IMR-90 (cell line): Measurements from ENCODE around the gene FNDC4. TPM values are rescaled to one million over a fixed set of nuclear protein-coding genes. Genes with fewer than 3 reads are reported as not detected.

ENCODE experiments used
- ATAC-seq: fragments of 200-7000 bp; cut with Tn5 transposase; 2 replicates; pipeline ENCODE4 v1.9.1; 2020; ENCODE audit warnings: low read depth, mild to moderate bottlenecking, moderate library complexity
- BruUV-seq: library from RNA; stranded (reverse); fragments of 400-500 nt; replicated peaks from 2 replicates; lab custom pipeline; 2021; lab: Mats Ljungman, UMichigan
- CTCF ChIA-PET: fragments of 300-600 bp; formaldehyde crosslinking; extraction: SDS; loops from one replicate; lab custom pipeline; 2021; ENCODE audit warnings: antibody characterized with exemption; lab: Yijun Ruan, JAX
- POLR2A ChIA-PET: fragments of 300-600 bp; sonication (Branson Sonifier 250); formaldehyde crosslinking; loops from one replicate; lab custom pipeline; 2022; ENCODE audit warnings: antibody characterized with exemption; ENCODE audit not compliant: unreplicated experiment; lab: Charles Lee
- DNase-seq: peaks from one replicate; pipeline ENCODE4 v3.0.0; 2013
- H2AFZ ChIP-seq: replicated peaks from 2 replicates; pipeline ENCODE3; 2013; ENCODE audit warnings: low read length, mild to moderate bottlenecking; ENCODE audit not compliant: poor library complexity
- H2AK5ac ChIP-seq: 2 replicates; pipeline ENCODE4 v1.6.1; 2013; ENCODE audit warnings: low read depth, low read length, inconsistent platforms
- H2AK9ac ChIP-seq: replicated peaks from 2 replicates; pipeline ENCODE3; 2013; ENCODE audit warnings: mild to moderate bottlenecking, low read depth, low read length, moderate library complexity; ENCODE audit not compliant: poor library complexity
- H2BK120ac ChIP-seq: 2 replicates; pipeline ENCODE4 v1.6.1; 2013; ENCODE audit warnings: low read depth, low read length, inconsistent platforms
- H2BK15ac ChIP-seq: 3 replicates; pipeline ENCODE4 v1.6.1; 2013; ENCODE audit warnings: low read depth, low read length, inconsistent platforms
- H2BK20ac ChIP-seq: 2 replicates; pipeline ENCODE4 v1.6.1; 2013; ENCODE audit warnings: low read depth, mild to moderate bottlenecking, inconsistent platforms, low read length, moderate library complexity
- H2BK5ac ChIP-seq: 2 replicates; pipeline ENCODE4 v1.6.1; 2013; ENCODE audit warnings: mild to moderate bottlenecking, low read depth, low read length, inconsistent platforms; ENCODE audit not compliant: poor library complexity, severe bottlenecking
- H3K14ac ChIP-seq: replicated peaks from 2 replicates; pipeline ENCODE4 v1.6.1; 2013; ENCODE audit warnings: low read depth, low read length, inconsistent platforms
- H3K18ac ChIP-seq: 2 replicates; pipeline ENCODE4 v1.6.1; 2013; ENCODE audit warnings: low read depth, low read length, control low read depth
- H3K23ac ChIP-seq: 2 replicates; pipeline ENCODE4 v1.6.1; 2013; ENCODE audit warnings: low read depth, low read length, inconsistent platforms
- H3K27ac ChIP-seq: 2 replicates; pipeline ENCODE4 v1.5.1; 2013; ENCODE audit warnings: mild to moderate bottlenecking, control low read depth, low read length; ENCODE audit not compliant: insufficient read depth
- H3K27me3 ChIP-seq: 2 replicates; pipeline ENCODE4 v1.6.1; 2013; ENCODE audit warnings: low read length; ENCODE audit not compliant: control insufficient read depth, insufficient read depth
- H3K36me3 ChIP-seq: 2 replicates; pipeline ENCODE4 v1.6.1; 2013; ENCODE audit warnings: low read length, mixed read lengths; ENCODE audit not compliant: control insufficient read depth, insufficient read depth
- H3K4ac ChIP-seq: 2 replicates; pipeline ENCODE4 v1.6.1; 2013; ENCODE audit warnings: low read depth, low read length, inconsistent platforms
- H3K4me1 ChIP-seq: 2 replicates; pipeline ENCODE4 v1.6.1; 2013; ENCODE audit warnings: low read length, mixed read lengths; ENCODE audit not compliant: control insufficient read depth, insufficient read depth
- H3K4me2 ChIP-seq: 2 replicates; pipeline ENCODE4 v1.6.1; 2013; ENCODE audit warnings: low read depth, mild to moderate bottlenecking, control low read depth, low read length, moderate library complexity
- H3K4me3 ChIP-seq: 2 replicates; pipeline ENCODE4 v1.5.1; 2013; ENCODE audit warnings: low read depth, mild to moderate bottlenecking, control low read depth, low read length, moderate library complexity; ENCODE audit not compliant: insufficient read depth
- H3K56ac ChIP-seq: 2 replicates; pipeline ENCODE4 v1.6.1; 2013; ENCODE audit warnings: low read length, inconsistent platforms; ENCODE audit not compliant: insufficient read depth; ENCODE audit errors: extremely low read depth
- H3K79me1 ChIP-seq, 2 experiments: 2 replicates each; pipeline ENCODE4 v1.6.1; 2013; ENCODE audit warnings: low read length in 2 of 2, inconsistent platforms in 1 of 2, low read depth in 1 of 2
- H3K9ac ChIP-seq: 2 replicates; pipeline ENCODE4 v1.6.1; 2013; ENCODE audit warnings: low read depth, low read length, control low read depth
- H3K9me1 ChIP-seq: 2 replicates; pipeline ENCODE4 v1.6.1; 2013; ENCODE audit warnings: low read length, inconsistent platforms; ENCODE audit not compliant: insufficient read depth
- H3K9me3 ChIP-seq: 2 replicates; pipeline ENCODE4 v1.6.1; 2013; ENCODE audit warnings: low read length; ENCODE audit not compliant: control insufficient read depth, insufficient read depth
- H4K20me1 ChIP-seq: 2 replicates; pipeline ENCODE4 v1.6.1; 2013; ENCODE audit warnings: low read length, inconsistent platforms; ENCODE audit not compliant: insufficient read depth
- H4K5ac ChIP-seq: 2 replicates; pipeline ENCODE4 v1.6.1; 2013; ENCODE audit warnings: mild to moderate bottlenecking, low read depth, low read length, control low read depth
- H4K8ac ChIP-seq, 2 experiments: 2 replicates each; pipeline ENCODE4 v1.6.1; 2013; ENCODE audit warnings: low read depth in 2 of 2, low read length in 2 of 2, control low read depth in 1 of 2, inconsistent platforms in 1 of 2
- H4K91ac ChIP-seq: 2 replicates; pipeline ENCODE4 v1.6.1; 2013; ENCODE audit warnings: low read depth, low read length, inconsistent platforms; ENCODE audit not compliant: insufficient read depth
- BHLHE40 ChIP-seq: fragments of 150-350 bp; IDR thresholded peaks from 2 replicates; pipeline ENCODE4 v1.6.1; 2016; ENCODE audit warnings: mild to moderate bottlenecking, low read depth, low read length
- CEBPB ChIP-seq: IDR thresholded peaks from 2 replicates; pipeline ENCODE4 v1.6.1; 2012; ENCODE audit warnings: low read depth, low read length, improper control_type of control experiment
- CHD1 ChIP-seq: IDR thresholded peaks from 2 replicates; pipeline ENCODE4 v1.6.1; 2012; ENCODE audit warnings: low read depth, low read length, improper control_type of control experiment
- FOS ChIP-seq: fragments of 150-350 bp; IDR thresholded peaks from 2 replicates; pipeline ENCODE4 v1.6.1; 2016; ENCODE audit warnings: low read depth, low read length
- MAFK ChIP-seq: IDR thresholded peaks from 2 replicates; pipeline ENCODE4 v1.6.1; 2012; ENCODE audit warnings: low read depth, low read length, improper control_type of control experiment
- MAZ ChIP-seq: IDR thresholded peaks from 2 replicates; pipeline ENCODE4 v1.6.1; 2012; ENCODE audit warnings: low read depth, mild to moderate bottlenecking, low read length, improper control_type of control experiment, moderate library complexity, borderline replicate concordance
- MXI1 ChIP-seq: IDR thresholded peaks from 2 replicates; pipeline ENCODE4 v1.6.1; 2012; ENCODE audit warnings: low read depth, mild to moderate bottlenecking, low read length, moderate library complexity, borderline replicate concordance
- NFE2L2 ChIP-seq: fragments of 150-350 bp; IDR thresholded peaks from 2 replicates; pipeline ENCODE4 v1.6.1; 2016; ENCODE audit warnings: low read depth, mild to moderate bottlenecking, low read length
- POLR2A ChIP-seq: IDR thresholded peaks from 2 replicates; pipeline ENCODE4 v1.6.1; 2012; ENCODE audit warnings: mild to moderate bottlenecking, low read depth, low read length
- RAD21 ChIP-seq: IDR thresholded peaks from 2 replicates; pipeline ENCODE4 v1.6.1; 2012; ENCODE audit warnings: low read length, improper control_type of control experiment
- RCOR1 ChIP-seq: IDR thresholded peaks from 2 replicates; pipeline ENCODE4 v1.6.1; 2012; ENCODE audit warnings: mild to moderate bottlenecking, low read length, improper control_type of control experiment; ENCODE audit not compliant: insufficient replicate concordance
- RFX5 ChIP-seq: IDR thresholded peaks from 2 replicates; pipeline ENCODE4 v1.8.0; 2012; ENCODE audit warnings: low read depth, mild to moderate bottlenecking, low read length, moderate library complexity
- SMC3 ChIP-seq: fragments of 150-350 bp; IDR thresholded peaks from 2 replicates; pipeline ENCODE4 v1.6.1; 2016; ENCODE audit warnings: low read depth, mild to moderate bottlenecking, antibody characterized with exemption, low read length, moderate library complexity
- USF2 ChIP-seq: fragments of 150-350 bp; IDR thresholded peaks from 2 replicates; pipeline ENCODE4 v1.6.1; 2017; ENCODE audit warnings: mild to moderate bottlenecking, antibody characterized with exemption, low read length, low read depth
- WGBS, 2 experiments: methylation state at CpG; one replicate each; pipeline versions ENCODE4 v1.1.5 to v1.1.7; 2013; ENCODE audit warnings: missing lambda C conversion rate in 2 of 2; ENCODE audit not compliant: insufficient read length in 1 of 2; ENCODE audit errors: extremely low coverage in 2 of 2; 5-methylcytosine and 5-hydroxymethylcytosine counted together
- dilution Hi-C: fragments of 300-500 bp; cut with HindIII; formaldehyde crosslinking; loops from one replicate; pipeline ENCODE4 v1.14.3; 2018; ENCODE audit warnings: low sequenced_read_pairs; ENCODE audit not compliant: unreplicated experiment
- in situ Hi-C: fragments of 300-500 bp; cut with MboI; formaldehyde crosslinking; loops from 3 replicates; pipeline ENCODE4 v1.14.3; 2019; ENCODE audit warnings: low sequenced_read_pairs, inconsistent platforms, mixed read lengths
- intact Hi-C: fragments of 100-400 bp; cut with micrococcal nuclease; formaldehyde crosslinking; loops from 2 replicates; pipeline ENCODE4 v1.10.0; 2022
- polyA plus RNA-seq, 3 experiments: library from polyadenylated mRNA; depleted of rRNA; stranded (reverse); fragments of >200 nt; gene quantifications; 2 replicates each; pipeline ENCODE4 v1.2.3, GENCODE V29; 2012; ENCODE audit warnings: low replicate concordance in 1 of 3
- total RNA-seq: library from RNA; depleted of rRNA; stranded (reverse); fragments of >200 nt; gene quantifications from 2 replicates; pipeline ENCODE4 v1.2.3, GENCODE V29; 2012
- TF ChIP-seq, protein P1 (sequence below): conservative IDR thresholded peaks from 2 replicates; pipeline ENCODE4 v1.5.1; 2012; ENCODE audit warnings: mild to moderate bottlenecking, low read depth, low read length, improper control_type of control experiment

Gene FNDC4
- total and polyA plus RNA-seq, 2 of the 4 experiments (the other 2 are of a cell fraction), result 7.3 to 11.1 TPM

DNA sequence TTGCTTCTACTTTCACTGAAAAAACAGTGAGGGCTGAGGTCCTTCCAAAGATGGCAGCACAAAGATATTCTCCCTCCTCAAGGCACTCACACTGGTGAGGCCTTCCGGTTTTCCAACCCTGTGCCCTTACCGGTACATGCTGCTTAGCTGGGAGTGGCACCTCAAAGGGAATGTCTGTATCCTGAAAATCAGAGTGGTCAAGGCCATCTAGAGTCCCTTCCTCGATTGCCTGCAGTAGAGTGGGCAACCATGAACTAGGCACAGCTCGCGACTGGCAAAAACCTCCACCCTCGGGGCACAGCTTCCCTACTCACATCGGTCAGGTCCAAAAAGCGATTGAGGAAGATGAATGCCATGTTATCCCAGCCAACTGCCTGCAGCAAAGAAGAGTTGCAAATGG is 49.4 kb downstream of the FNDC4 start:
- Histone ChIP-seq H4K5ac (no peak overlapping the region), H4K91ac (no peak overlapping the region), H2AK9ac (no peak overlapping the region), H3K36me3 (peaks cover 43% of the 10 kb centered on the region), H3K9ac (no peak overlapping the region), H3K18ac (no peak overlapping the region), H3K23ac (no peak overlapping the region), H2AFZ (no peak overlapping the region), H3K4me2 (no peak overlapping the region), H3K27ac (no peak overlapping the region), H2BK5ac (no peak overlapping the region), H4K8ac (no peak overlapping the region), H4K20me1 (peaks cover 4% of the 10 kb centered on the region), H3K4ac (no peak overlapping the region), H3K79me1 (no peaks in the 10 kb centered on the region; a peak in 1 of 4 replicates), H2BK20ac (no peak overlapping the region), H2BK120ac (no peak overlapping the region), H3K27me3 (no peaks in the 10 kb centered on the region), H3K9me1 (no peaks in the 10 kb centered on the region), H2AK5ac (no peak overlapping the region), H2BK15ac (no peak overlapping the region), H3K14ac (no peak overlapping the region), H3K56ac (no peak overlapping the region), H3K4me1 (no peaks in the 10 kb centered on the region), H3K9me3 (no peaks in the 10 kb centered on the region), H3K4me3 (no peak overlapping the region)
- dilution Hi-C loops, result no loop called here
- ATAC-seq (no peak), DNase-seq (no peak)
- 83% methylated on average over 2 of the region's 8 CpGs; no CpG with 5 or more reads in 1 of the 2 experiments for WGBS, 2 experiments
- no peak for TF ChIP-seq SMC3
- no peak for TF ChIP-seq MXI1
- TF ChIP-seq MAZ, result no peak
- TF ChIP-seq MAFK, result no peak
- TF ChIP-seq RFX5, result no peak
- no peak for TF ChIP-seq POLR2A
- TF ChIP-seq FOS, result no peak
- TF ChIP-seq USF2, result no peak
- no peak for TF ChIP-seq RCOR1
- no peak for TF ChIP-seq CEBPB
- TF ChIP-seq, protein P1, sequence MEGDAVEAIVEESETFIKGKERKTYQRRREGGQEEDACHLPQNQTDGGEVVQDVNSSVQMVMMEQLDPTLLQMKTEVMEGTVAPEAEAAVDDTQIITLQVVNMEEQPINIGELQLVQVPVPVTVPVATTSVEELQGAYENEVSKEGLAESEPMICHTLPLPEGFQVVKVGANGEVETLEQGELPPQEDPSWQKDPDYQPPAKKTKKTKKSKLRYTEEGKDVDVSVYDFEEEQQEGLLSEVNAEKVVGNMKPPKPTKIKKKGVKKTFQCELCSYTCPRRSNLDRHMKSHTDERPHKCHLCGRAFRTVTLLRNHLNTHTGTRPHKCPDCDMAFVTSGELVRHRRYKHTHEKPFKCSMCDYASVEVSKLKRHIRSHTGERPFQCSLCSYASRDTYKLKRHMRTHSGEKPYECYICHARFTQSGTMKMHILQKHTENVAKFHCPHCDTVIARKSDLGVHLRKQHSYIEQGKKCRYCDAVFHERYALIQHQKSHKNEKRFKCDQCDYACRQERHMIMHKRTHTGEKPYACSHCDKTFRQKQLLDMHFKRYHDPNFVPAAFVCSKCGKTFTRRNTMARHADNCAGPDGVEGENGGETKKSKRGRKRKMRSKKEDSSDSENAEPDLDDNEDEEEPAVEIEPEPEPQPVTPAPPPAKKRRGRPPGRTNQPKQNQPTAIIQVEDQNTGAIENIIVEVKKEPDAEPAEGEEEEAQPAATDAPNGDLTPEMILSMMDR, result no peak
- TF ChIP-seq BHLHE40, result no peak
- TF ChIP-seq CHD1, result no peak
- no peak for TF ChIP-seq RAD21
- no peak for TF ChIP-seq NFE2L2
- CTCF ChIA-PET, result no interaction called here
- in situ Hi-C loops, result no loop called here
- intact Hi-C loops, result no loop called here
- POLR2A ChIA-PET, result interaction anchor here (0.5 kb wide), 1 partner anchor 9 kb away, joined by 3 read pairs; no protein-coding TSS in a partner anchor
- no TSS peak for BruUV-seq
